Nephron progenitor cell (in vitro differentiated cells): Measurements from ENCODE around the gene C11orf21.

Experiments
- DNase-seq: peaks from one replicate; pipeline ENCODE4 v3.0.0; 2021
- H3K27ac Mint-ChIP-seq: 2 replicates; pipeline ENCODE4 v1.8.0; 2021; ENCODE audit warnings: mild to moderate bottlenecking, moderate library complexity, mixed read lengths
- H3K27me3 Mint-ChIP-seq: 2 replicates; pipeline ENCODE4 v1.8.0; 2021; ENCODE audit warnings: mild to moderate bottlenecking, low read depth, mixed read lengths; ENCODE audit not compliant: poor library complexity
- H3K36me3 Mint-ChIP-seq: 2 replicates; pipeline ENCODE4 v1.8.0; 2021; ENCODE audit warnings: low read depth, mixed read lengths
- H3K4me1 Mint-ChIP-seq: 2 replicates; pipeline ENCODE4 v1.8.0; 2021; ENCODE audit warnings: mixed read lengths
- H3K4me3 Mint-ChIP-seq: 2 replicates; pipeline ENCODE4 v1.8.0; 2021; ENCODE audit warnings: mild to moderate bottlenecking, moderate library complexity, mixed read lengths
- H3K9me3 Mint-ChIP-seq: 2 replicates; pipeline ENCODE4 v1.8.0; 2021; ENCODE audit warnings: mild to moderate bottlenecking, moderate library complexity, mixed read lengths
- CTCF ChIP-seq: fragments of 200-600 bp; sonication (generic); IDR thresholded peaks from 2 replicates; pipeline ENCODE4 v1.5.0; 2021; ENCODE audit warnings: antibody characterized with exemption

Gene C11orf21

GRCh38 chr11:2296913-2297622 is 4.7 kb downstream of the C11orf21 start:
- peaks cover 5% of the 10 kb centered on the region for H3K4me1 Mint-ChIP-seq
- H3K27me3 Mint-ChIP-seq: peaks cover 25% of the 10 kb centered on the region
- no peaks in the 10 kb centered on the region for H3K36me3 Mint-ChIP-seq
- peak; percentile 0 for DNase-seq
- H3K27ac Mint-ChIP-seq: no peak overlapping the region
- no peak overlapping the region for H3K4me3 Mint-ChIP-seq
- H3K9me3 Mint-ChIP-seq: no peaks in the 10 kb centered on the region
- no peak for TF ChIP-seq CTCF

DNA sequence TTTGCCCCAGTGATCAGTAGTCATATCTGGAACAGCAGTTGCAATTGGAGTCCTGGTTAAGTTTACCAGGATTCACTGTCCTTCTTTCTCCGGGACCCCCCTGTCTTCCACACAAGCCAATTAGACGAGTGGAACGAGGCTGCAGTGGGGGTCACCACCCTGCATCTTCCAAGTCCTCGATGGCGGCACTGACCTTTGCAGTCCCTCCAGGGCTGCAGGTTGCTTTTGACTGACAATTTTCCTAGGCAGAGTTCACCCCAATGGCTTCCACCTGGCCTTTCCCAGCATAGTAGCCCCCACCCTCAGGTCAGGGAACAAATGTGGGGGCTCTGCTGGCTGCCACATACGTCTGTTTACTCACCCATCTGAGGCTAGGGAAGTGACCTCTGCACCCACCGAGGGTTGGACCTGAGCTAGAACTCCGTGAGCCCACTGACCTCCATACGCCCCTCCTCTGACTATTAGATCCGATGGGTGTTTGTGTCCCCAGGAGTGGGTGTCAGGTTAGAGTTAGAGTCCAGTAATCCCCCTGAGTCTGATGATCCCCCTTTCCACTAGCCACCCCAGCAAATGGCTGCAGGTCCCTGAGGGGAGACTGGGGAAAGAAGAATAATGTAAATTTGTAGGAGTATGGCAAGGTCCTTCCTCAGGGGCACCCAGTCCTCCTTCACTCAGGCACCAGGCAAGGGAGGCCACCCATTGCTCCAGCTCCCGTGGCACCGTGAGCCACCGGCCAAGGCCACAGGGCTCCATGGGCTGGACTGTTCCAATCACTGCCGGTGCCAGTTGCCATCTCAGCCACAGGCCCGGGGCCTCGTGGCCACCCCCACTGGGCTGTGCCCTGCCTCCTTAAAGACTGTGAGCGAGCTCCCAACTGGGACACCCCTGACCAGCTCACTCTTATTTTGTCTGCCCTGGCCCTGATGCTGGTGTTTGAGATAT is 5.5 kb downstream of the C11orf21 start:
- DNase-seq: peak; percentile 0
- no peak overlapping the region for H3K27ac Mint-ChIP-seq
- TF ChIP-seq CTCF: no peak
- H3K9me3 Mint-ChIP-seq: no peaks in the 10 kb centered on the region
- H3K36me3 Mint-ChIP-seq: no peaks in the 10 kb centered on the region
- H3K4me3 Mint-ChIP-seq: no peak overlapping the region
- H3K4me1 Mint-ChIP-seq: no peaks in the 10 kb centered on the region
- H3K27me3 Mint-ChIP-seq: peaks cover 21% of the 10 kb centered on the region

- Mint-ChIP-seq H3K9me3 (no peaks in the 10 kb centered on the region), H3K27me3 (peaks cover 26% of the 10 kb centered on the region), H3K36me3 (no peaks in the 10 kb centered on the region), H3K27ac (no peak overlapping the region), H3K4me1 (no peaks in the 10 kb centered on the region), H3K4me3 (no peak overlapping the region)
- TF ChIP-seq CTCF: no peak
- no peak for DNase-seq
These were observed 6.8 kb downstream of the C11orf21 start for GRCh38 chr11:2294926-2295290.

- no peak overlapping the region for H3K27ac Mint-ChIP-seq
- no peak overlapping the region for H3K4me3 Mint-ChIP-seq
- no peak for DNase-seq
- no peaks in the 10 kb centered on the region for H3K36me3 Mint-ChIP-seq
- peaks cover 23% of the 10 kb centered on the region for H3K27me3 Mint-ChIP-seq
- H3K4me1 Mint-ChIP-seq: no peaks in the 10 kb centered on the region
- no peak for TF ChIP-seq CTCF
- peaks cover 6% of the 10 kb centered on the region for H3K9me3 Mint-ChIP-seq
These were observed 7.5 kb downstream of the C11orf21 start for GRCh38 chr11:2293984-2294925.

DNA sequence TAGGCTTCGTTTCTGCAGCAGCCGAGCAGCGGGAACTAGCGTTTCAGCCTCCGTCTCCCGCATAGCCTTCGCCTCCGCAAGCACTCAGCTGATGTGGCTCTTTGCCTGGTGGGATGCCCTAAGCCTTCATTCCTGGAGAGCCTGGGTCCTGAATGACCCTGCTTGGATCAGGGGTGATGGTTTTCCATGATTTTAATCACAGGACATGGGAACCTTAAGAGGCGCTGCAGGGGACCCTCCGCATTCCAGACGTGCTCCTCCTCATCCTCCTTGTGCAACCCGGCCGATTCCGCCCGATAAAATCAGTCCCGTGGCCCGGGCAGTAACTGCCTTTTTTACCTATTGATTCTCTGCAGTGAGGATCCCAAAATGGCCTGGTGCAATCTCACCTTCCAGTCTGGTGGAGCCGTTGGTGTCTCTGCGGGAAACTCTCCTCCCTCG is 8.2 kb downstream of the C11orf21 start:
- Mint-ChIP-seq H3K36me3 (no peaks in the 10 kb centered on the region), H3K4me3 (no peak overlapping the region), H3K9me3 (peaks cover 7% of the 10 kb centered on the region), H3K4me1 (no peaks in the 10 kb centered on the region), H3K27ac (no peak overlapping the region), H3K27me3 (peaks cover 27% of the 10 kb centered on the region)
- DNase-seq: peak; percentile 0
- no peak for TF ChIP-seq CTCF
